SK-N-SH (cell line): ENCODE results near the gene MLKL. TPM values are rescaled to one million over a fixed set of nuclear protein-coding genes. Genes with fewer than 3 reads are reported as not detected.
"Not testable (repeated sequence)": the region's sequence is repeated elsewhere in the genome, so short reads cannot be mapped to it uniquely, and the experiment has no call there.

Source experiments
- CTCF ChIA-PET: fragments of 300-600, 350-600 bp; formaldehyde crosslinking; extraction: SDS; loops from one replicate; lab custom pipeline; 2021; lab: Yijun Ruan, JAX
- POLR2A ChIA-PET: fragments of 350-600 bp; sonication (Branson Sonifier 250); formaldehyde crosslinking; extraction: SDS; loops from one replicate; lab custom pipeline; 2020; ENCODE audit warnings: antibody characterized with exemption, inconsistent platforms; lab: Yijun Ruan, JAX
- DNase-seq: peaks from one replicate; pipeline ENCODE4 v3.0.0; 2012
- H2AFZ ChIP-seq: fragments of 200-600 bp; sonication (generic); 2 replicates; pipeline ENCODE4 v1.8.1; 2016; ENCODE audit warnings: antibody characterized with exemption, mild to moderate bottlenecking, low read depth
- H3F3A ChIP-seq: fragments of 200-600 bp; sonication (generic); replicated peaks from 2 replicates; pipeline ENCODE3; 2016; ENCODE audit warnings: antibody characterized with exemption, mild to moderate bottlenecking; ENCODE audit not compliant: insufficient read depth
- H3K27ac ChIP-seq, 2 experiments: fragments of 200-500 bp in 1 of 2; fragments of 200-600 bp in 1 of 2; sonication (Bioruptor generic) in 1 of 2; sonication (generic), shearing (Covaris generic) in 1 of 2; 2 replicates each; pipeline versions ENCODE4 v1.5.1 to v1.6.1; 2014 to 2016; ENCODE audit warnings: low read depth in 2 of 2, inconsistent platforms in 1 of 2, low read length in 1 of 2, mild to moderate bottlenecking in 1 of 2, mixed read lengths in 1 of 2
- H3K27me3 ChIP-seq: fragments of 200-600 bp; sonication (generic), shearing (Covaris generic); 2 replicates; pipeline ENCODE4 v1.6.1; 2016; ENCODE audit warnings: mixed run types; ENCODE audit not compliant: insufficient read depth
- H3K36me3 ChIP-seq, 2 experiments: fragments of 200-500 bp in 1 of 2; fragments of 200-600 bp in 1 of 2; sonication (Bioruptor generic) in 1 of 2; sonication (generic) in 1 of 2; replicated peaks in 1 of 2; 2 replicates each; pipeline versions ENCODE3 to v1.5.1; 2014 to 2016; ENCODE audit warnings: low read length in 1 of 2, mild to moderate bottlenecking in 1 of 2; ENCODE audit not compliant: insufficient read depth in 2 of 2, control insufficient read depth in 1 of 2
- H3K4me1 ChIP-seq, 2 experiments: fragments of 200-500 bp in 1 of 2; fragments of 200-600 bp in 1 of 2; sonication (Bioruptor generic) in 1 of 2; sonication (generic), shearing (Covaris generic) in 1 of 2; 2 replicates each; pipeline versions ENCODE4 v1.5.1 to v1.6.1; 2014 to 2016; ENCODE audit warnings: low read depth in 1 of 2, low read length in 1 of 2, mixed run types in 1 of 2; ENCODE audit not compliant: insufficient read depth in 2 of 2, control insufficient read depth in 1 of 2
- H3K4me2 ChIP-seq: fragments of 200-600 bp; sonication (generic), shearing (Covaris generic); 2 replicates; pipeline ENCODE4 v1.6.1; 2017; ENCODE audit warnings: mixed run types
- H3K4me3 ChIP-seq, 2 experiments: fragments of 200-500 bp in 1 of 2; fragments of 200-600 bp in 1 of 2; sonication (Bioruptor generic) in 1 of 2; sonication (generic), shearing (Covaris generic) in 1 of 2; 2 replicates each; pipeline versions ENCODE4 v1.5.1 to v1.8.1; 2014 to 2016; ENCODE audit warnings: low read depth in 2 of 2, inconsistent platforms in 1 of 2, low read length in 1 of 2, mild to moderate bottlenecking in 1 of 2, mixed read lengths in 1 of 2, moderate library complexity in 1 of 2
- H3K79me2 ChIP-seq: fragments of 200-600 bp; sonication (generic); 2 replicates; pipeline ENCODE4 v1.8.1; 2017; ENCODE audit warnings: mild to moderate bottlenecking; ENCODE audit not compliant: insufficient read depth
- H3K9ac ChIP-seq: fragments of 200-600 bp; sonication (generic); 2 replicates; pipeline ENCODE4 v1.6.1; 2017; ENCODE audit warnings: mixed run types
- H3K9me2 ChIP-seq: fragments of 200-600 bp; sonication (generic); 2 replicates; pipeline ENCODE4 v1.6.1; 2017; ENCODE audit warnings: mixed run types
- H3K9me3 ChIP-seq: fragments of 200-600 bp; sonication (generic); 2 replicates; pipeline ENCODE4 v1.6.1; 2017; ENCODE audit warnings: mixed run types, mild to moderate bottlenecking, moderate library complexity
- H4K20me1 ChIP-seq: fragments of 200-600 bp; sonication (generic); 2 replicates; pipeline ENCODE4 v1.6.1; 2017; ENCODE audit warnings: mild to moderate bottlenecking, mixed run types; ENCODE audit not compliant: insufficient read depth
- CHD2 ChIP-seq: fragments of 150-350 bp; IDR thresholded peaks from 2 replicates; pipeline ENCODE4 v1.6.1; 2018; ENCODE audit warnings: low read length; ENCODE audit not compliant: partially characterized antibody
- EZH2phosphoT487 ChIP-seq: fragments of 200-600 bp; sonication (generic); IDR thresholded peaks from 2 replicates; pipeline ENCODE4 v1.6.1; 2017; ENCODE audit warnings: low read depth, mixed run types, mild to moderate bottlenecking, antibody characterized with exemption, moderate library complexity, borderline replicate concordance
- GATA2 ChIP-seq: sonication (generic); formaldehyde crosslinking; IDR thresholded peaks from 2 replicates; pipeline ENCODE4 v1.5.0; 2020; ENCODE audit warnings: mild to moderate bottlenecking, missing genetic modification reagents
- IRF3 ChIP-seq: fragments of 150-350 bp; IDR thresholded peaks from 2 replicates; pipeline ENCODE4 v1.6.1; 2016; ENCODE audit warnings: mild to moderate bottlenecking, low read depth, low read length
- JUND ChIP-seq: IDR thresholded peaks from 2 replicates; pipeline ENCODE4 v1.4.0; 2012
- NRF1 ChIP-seq: IDR thresholded peaks from 2 replicates; pipeline ENCODE4 v1.6.1; 2012; ENCODE audit warnings: low read depth, mild to moderate bottlenecking, low read length
- POLR2AphosphoS5 ChIP-seq: IDR thresholded peaks from 2 replicates; pipeline ENCODE4 v1.6.1; 2012; ENCODE audit warnings: low read depth, low read length
- RAD21 ChIP-seq: IDR thresholded peaks from 2 replicates; pipeline ENCODE4 v1.6.1; 2012; ENCODE audit warnings: mild to moderate bottlenecking, low read length
- SMC3 ChIP-seq: IDR thresholded peaks from 2 replicates; pipeline ENCODE4 v1.6.1; 2012; ENCODE audit warnings: low read depth, low read length, improper control_type of control experiment
- TCF12 ChIP-seq: IDR thresholded peaks from 2 replicates; pipeline ENCODE4 v1.4.0; 2012
- USF2 ChIP-seq: fragments of 150-350 bp; IDR thresholded peaks from 2 replicates; pipeline ENCODE4 v1.6.1; 2017; ENCODE audit warnings: antibody characterized with exemption, low read length, low read depth, borderline replicate concordance
- YY1 ChIP-seq: IDR thresholded peaks from 2 replicates; pipeline ENCODE4 v1.4.0; 2012; ENCODE audit warnings: low read depth, mild to moderate bottlenecking
- WGBS: methylation state at CpG from one replicate; pipeline ENCODE4 v1.1.6; 2017; ENCODE audit warnings: low lambda C conversion rate; 5-methylcytosine and 5-hydroxymethylcytosine counted together
- polyA plus RNA-seq, 3 experiments: library from polyadenylated mRNA; depleted of rRNA; stranded (reverse); fragments of >200 nt; gene quantifications; 2 replicates each; pipeline ENCODE4 v1.2.3, GENCODE V29; 2012
- TF ChIP-seq, protein P1 (sequence below): IDR thresholded peaks from 2 replicates; pipeline ENCODE4; 2012
- TF ChIP-seq, protein P2 (sequence below): IDR thresholded peaks from 2 replicates; pipeline ENCODE4 v1.6.1; 2012; ENCODE audit warnings: mild to moderate bottlenecking, low read depth, low read length, moderate library complexity

The MLKL gene
- polyA plus RNA-seq, 1 of the 3 experiments (the other 2 are of a cell fraction) = 3.6 TPM

- H3K9me3 ChIP-seq = no peaks in the 10 kb centered on the region
- no peak overlapping the region for H3K4me2 ChIP-seq
- ChIA-PET CTCF (interaction anchor here (1.6 kb wide), 1 partner anchor 189 kb away, joined by 4 read pairs; no protein-coding TSS in a partner anchor), POLR2A (no interaction called here)
- no peak overlapping the region for H3K9ac ChIP-seq
- H2AFZ ChIP-seq = no peak overlapping the region
- no peak overlapping the region for H3K4me3 ChIP-seq
- H3K9me2 ChIP-seq = no peaks in the 10 kb centered on the region
- DNase-seq = no peak
- H4K20me1 ChIP-seq = no peaks in the 10 kb centered on the region
- H3K79me2 ChIP-seq = no peaks in the 10 kb centered on the region
- H3K36me3 ChIP-seq = no peaks in the 10 kb centered on the region
- H3K27ac ChIP-seq = no peak overlapping the region
- 89% methylated on average over 3 of the region's 3 CpGs for WGBS
- H3F3A ChIP-seq = no peaks in the 10 kb centered on the region
- no peak for TF ChIP-seq TCF12
- TF ChIP-seq USF2 = no peak
- TF ChIP-seq SMC3 = no peak
- no peak for TF ChIP-seq NRF1
- TF ChIP-seq RAD21 = no peak
- no peak for TF ChIP-seq JUND
- no peak for TF ChIP-seq POLR2AphosphoS5
- TF ChIP-seq GATA2 = no peak
- TF ChIP-seq, protein P1, sequence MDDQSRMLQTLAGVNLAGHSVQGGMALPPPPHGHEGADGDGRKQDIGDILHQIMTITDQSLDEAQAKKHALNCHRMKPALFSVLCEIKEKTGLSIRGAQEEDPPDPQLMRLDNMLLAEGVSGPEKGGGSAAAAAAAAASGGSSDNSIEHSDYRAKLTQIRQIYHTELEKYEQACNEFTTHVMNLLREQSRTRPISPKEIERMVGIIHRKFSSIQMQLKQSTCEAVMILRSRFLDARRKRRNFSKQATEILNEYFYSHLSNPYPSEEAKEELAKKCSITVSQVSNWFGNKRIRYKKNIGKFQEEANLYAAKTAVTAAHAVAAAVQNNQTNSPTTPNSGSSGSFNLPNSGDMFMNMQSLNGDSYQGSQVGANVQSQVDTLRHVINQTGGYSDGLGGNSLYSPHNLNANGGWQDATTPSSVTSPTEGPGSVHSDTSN = no peak
- no peak for TF ChIP-seq EZH2phosphoT487
- TF ChIP-seq, protein P2, sequence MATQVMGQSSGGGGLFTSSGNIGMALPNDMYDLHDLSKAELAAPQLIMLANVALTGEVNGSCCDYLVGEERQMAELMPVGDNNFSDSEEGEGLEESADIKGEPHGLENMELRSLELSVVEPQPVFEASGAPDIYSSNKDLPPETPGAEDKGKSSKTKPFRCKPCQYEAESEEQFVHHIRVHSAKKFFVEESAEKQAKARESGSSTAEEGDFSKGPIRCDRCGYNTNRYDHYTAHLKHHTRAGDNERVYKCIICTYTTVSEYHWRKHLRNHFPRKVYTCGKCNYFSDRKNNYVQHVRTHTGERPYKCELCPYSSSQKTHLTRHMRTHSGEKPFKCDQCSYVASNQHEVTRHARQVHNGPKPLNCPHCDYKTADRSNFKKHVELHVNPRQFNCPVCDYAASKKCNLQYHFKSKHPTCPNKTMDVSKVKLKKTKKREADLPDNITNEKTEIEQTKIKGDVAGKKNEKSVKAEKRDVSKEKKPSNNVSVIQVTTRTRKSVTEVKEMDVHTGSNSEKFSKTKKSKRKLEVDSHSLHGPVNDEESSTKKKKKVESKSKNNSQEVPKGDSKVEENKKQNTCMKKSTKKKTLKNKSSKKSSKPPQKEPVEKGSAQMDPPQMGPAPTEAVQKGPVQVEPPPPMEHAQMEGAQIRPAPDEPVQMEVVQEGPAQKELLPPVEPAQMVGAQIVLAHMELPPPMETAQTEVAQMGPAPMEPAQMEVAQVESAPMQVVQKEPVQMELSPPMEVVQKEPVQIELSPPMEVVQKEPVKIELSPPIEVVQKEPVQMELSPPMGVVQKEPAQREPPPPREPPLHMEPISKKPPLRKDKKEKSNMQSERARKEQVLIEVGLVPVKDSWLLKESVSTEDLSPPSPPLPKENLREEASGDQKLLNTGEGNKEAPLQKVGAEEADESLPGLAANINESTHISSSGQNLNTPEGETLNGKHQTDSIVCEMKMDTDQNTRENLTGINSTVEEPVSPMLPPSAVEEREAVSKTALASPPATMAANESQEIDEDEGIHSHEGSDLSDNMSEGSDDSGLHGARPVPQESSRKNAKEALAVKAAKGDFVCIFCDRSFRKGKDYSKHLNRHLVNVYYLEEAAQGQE = no peak
- no peak for TF ChIP-seq CHD2
- no peak for TF ChIP-seq IRF3
- TF ChIP-seq YY1 = no peak
- H3K27me3 ChIP-seq = no peaks in the 10 kb centered on the region
- H3K4me1 ChIP-seq = no peaks in the 10 kb centered on the region
These were observed 26.8 kb downstream of the MLKL start for GRCh38 chr16:74673876-74674275.

DNA sequence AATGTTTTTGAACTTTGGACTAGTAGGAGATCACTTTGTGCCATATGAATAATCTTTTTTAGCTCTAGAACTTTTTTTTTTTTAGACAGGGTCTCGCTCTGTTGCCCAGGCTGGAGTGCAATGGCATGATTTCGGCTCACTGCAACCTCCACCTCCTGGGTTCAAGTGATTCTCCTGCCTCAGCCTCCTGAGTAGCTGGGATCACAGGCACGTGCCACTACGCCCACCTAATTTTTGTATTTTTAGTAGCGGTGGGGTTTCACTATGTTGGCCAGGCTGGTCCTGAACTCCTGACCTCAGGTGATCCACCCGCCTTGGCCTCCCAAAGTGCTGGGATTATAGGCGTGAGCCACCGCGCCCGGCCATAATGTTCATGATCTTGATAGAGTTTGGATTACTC lies 31.8 kb downstream of the MLKL start:
- 93% methylated on average over 10 of the region's 10 CpGs for WGBS
- DNase-seq = not testable (repeated sequence)
- CTCF ChIA-PET = interaction anchor here (1.0 to 3.2 kb wide), 3 partner anchors 18 to 194 kb away, joined by 3 to 14 read pairs (median 7); no protein-coding TSS in a partner anchor

More for the DNA sequence above, 31.8 kb downstream of the MLKL start:
- H4K20me1 ChIP-seq, H2AFZ ChIP-seq, H3K9me2 ChIP-seq, H3K9ac ChIP-seq, H3K4me2 ChIP-seq, POLR2A ChIA-PET, H3K4me1 ChIP-seq, H3K27ac ChIP-seq, H3F3A ChIP-seq, H3K27me3 ChIP-seq, H3K9me3 ChIP-seq, H3K4me3 ChIP-seq: not testable (repeated sequence)
- H3K36me3 ChIP-seq = peaks cover 4 to 15% of the 10 kb centered on the region in 2 experiments
- H3K79me2 ChIP-seq = peaks cover 28% of the 10 kb centered on the region
